GM23248 (cell line): ENCODE data around the gene GEMIN2.
"Not testable (repeated sequence)": the region's sequence is repeated elsewhere in the genome, so short reads cannot be mapped to it uniquely, and the experiment has no call there.

Experiments
- EZH2 ChIP-seq: fragments of 200-600 bp; sonication (generic); IDR thresholded peaks from 2 replicates; pipeline ENCODE4 v1.6.1; 2018; ENCODE audit warnings: antibody characterized with exemption, mild to moderate bottlenecking; ENCODE audit not compliant: insufficient read depth, poor library complexity, severe bottlenecking
- EZH2phosphoT487 ChIP-seq: fragments of 200-600 bp; sonication (generic); IDR thresholded peaks from 2 replicates; pipeline ENCODE4 v1.6.1; 2018; ENCODE audit warnings: antibody characterized with exemption, moderate library complexity, mild to moderate bottlenecking, low read depth; ENCODE audit not compliant: insufficient read depth

DNA sequence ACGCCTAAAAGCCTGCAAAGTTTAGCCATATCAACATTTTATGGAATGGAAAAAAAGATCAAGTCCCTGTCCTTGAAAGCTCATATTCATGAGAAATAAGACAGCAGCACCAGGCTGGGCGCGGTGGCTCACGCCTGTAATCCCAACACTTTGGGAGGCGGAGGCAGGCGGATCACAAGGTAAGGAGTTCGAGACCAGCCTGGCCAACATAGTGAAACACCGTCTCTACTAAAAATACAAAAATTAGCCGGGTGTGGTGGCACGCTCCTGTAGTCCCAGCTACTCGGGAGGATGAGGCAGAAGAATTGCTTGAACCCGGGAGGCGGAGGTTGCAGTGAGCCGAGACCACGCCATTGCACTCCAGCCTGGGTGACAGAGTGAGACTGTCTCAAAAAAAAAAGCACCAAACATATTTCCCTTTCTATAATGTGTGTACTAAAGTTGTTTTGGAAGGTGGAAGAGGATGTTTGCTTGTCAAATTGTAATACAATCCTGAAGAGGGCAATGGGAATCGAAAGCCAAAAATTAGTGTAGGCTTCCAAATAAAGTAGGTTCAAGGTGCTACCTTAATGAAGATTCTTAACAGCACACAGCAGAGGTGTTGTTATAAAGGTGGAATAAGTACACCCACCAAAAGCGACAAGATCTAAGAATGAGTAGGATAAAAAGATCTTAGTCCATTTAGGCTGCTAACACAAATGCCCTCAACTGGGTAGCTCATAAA lies 9.9 kb upstream of the GEMIN2 start:
- TF ChIP-seq EZH2, EZH2phosphoT487: not testable (repeated sequence)
